K562 (cell line): ENCODE data around the gene NELFE. TPM values are rescaled to one million over a fixed set of nuclear protein-coding genes. Genes with fewer than 3 reads are reported as not detected.

Experiments
- BMI1 ChIP-seq: fragments of 150-350 bp; IDR thresholded peaks from 2 replicates; pipeline ENCODE4 v1.6.1; 2014; ENCODE audit warnings: low read length
- BRF1 ChIP-seq: IDR thresholded peaks from 3 replicates; pipeline ENCODE4 v1.6.1; 2011; ENCODE audit warnings: borderline replicate concordance, mild to moderate bottlenecking; ENCODE audit not compliant: insufficient read length; ENCODE audit errors: extremely low read depth
- DPF2 ChIP-seq: fragments of 450-650 bp; IDR thresholded peaks from 2 replicates; pipeline ENCODE4 v1.6.1; 2016
- EP300 ChIP-seq: IDR thresholded peaks from 2 replicates; pipeline ENCODE4 v1.6.1; 2012; ENCODE audit warnings: low read length, improper control_type of control experiment
- GTF2E2 ChIP-seq: fragments of 200-800 bp; sonication (Bioruptor generic); IDR thresholded peaks from 2 replicates; pipeline ENCODE4 v1.6.1; 2016; ENCODE audit warnings: missing genetic modification characterization, missing compliant biosample characterization
- KDM2B ChIP-seq: fragments of 250-450 bp; sonication (Bioruptor Pico); IDR thresholded peaks from 2 replicates; pipeline ENCODE4 v1.8.0; 2021; ENCODE audit warnings: mild to moderate bottlenecking, moderate library complexity
- MEF2D ChIP-seq: conservative IDR thresholded peaks from 2 replicates; pipeline ENCODE4 v1.6.1; 2016; ENCODE audit warnings: low read depth, missing genetic modification characterization, missing compliant biosample characterization
- MTA3 ChIP-seq: fragments of 450-650 bp; formaldehyde crosslinking; IDR thresholded peaks from 2 replicates; pipeline ENCODE4 v1.6.1; 2017; ENCODE audit warnings: mild to moderate bottlenecking, borderline replicate concordance
- MXI1 ChIP-seq: IDR thresholded peaks from 2 replicates; pipeline ENCODE4 v1.6.1; 2011; ENCODE audit warnings: low read depth, mild to moderate bottlenecking, improper control_type of control experiment, low read length
- PHTF2 ChIP-seq: fragments of 250-450 bp; sonication (Bioruptor Pico); IDR thresholded peaks from 2 replicates; pipeline ENCODE4 v1.5.0; 2021; ENCODE audit warnings: mild to moderate bottlenecking
- PML ChIP-seq: IDR thresholded peaks from 2 replicates; pipeline ENCODE4 v1.6.1; 2012; ENCODE audit warnings: low read length, inconsistent platforms
- RB1 ChIP-seq: fragments of 450-650 bp; IDR thresholded peaks from 2 replicates; pipeline ENCODE4 v1.6.1; 2017; ENCODE audit warnings: low read depth, mild to moderate bottlenecking
- TARDBP ChIP-seq: fragments of 450-650 bp; IDR thresholded peaks from 2 replicates; pipeline ENCODE4 v1.6.1; 2016
- TEAD2 ChIP-seq: fragments of 450-650 bp; IDR thresholded peaks from 2 replicates; pipeline ENCODE4 v1.6.1; 2016; ENCODE audit warnings: missing genetic modification characterization, control low read depth, missing compliant biosample characterization
- TFAM ChIP-seq: fragments of 250-450 bp; sonication (Bioruptor Pico); conservative IDR thresholded peaks from 2 replicates; pipeline ENCODE4 v1.5.0; 2021; ENCODE audit warnings: mild to moderate bottlenecking, moderate library complexity
- THRAP3 ChIP-seq: fragments of 450-650 bp; IDR thresholded peaks from 2 replicates; pipeline ENCODE4 v1.6.1; 2016; ENCODE audit warnings: mild to moderate bottlenecking, inconsistent platforms, borderline replicate concordance
- ZBTB2 ChIP-seq: fragments of 450-650 bp; IDR thresholded peaks from 2 replicates; pipeline ENCODE4 v1.6.1; 2016; ENCODE audit warnings: antibody characterized with exemption
- ZBTB7A ChIP-seq: IDR thresholded peaks from 2 replicates; pipeline ENCODE4 v1.6.1; 2011; ENCODE audit warnings: low read depth, mild to moderate bottlenecking, low read length, moderate library complexity, borderline replicate concordance; ENCODE audit not compliant: control insufficient read depth
- ZNF518B ChIP-seq: fragments of 250-450 bp; sonication (Bioruptor Pico); IDR thresholded peaks from 2 replicates; pipeline ENCODE4 v1.5.0; 2021; ENCODE audit warnings: mild to moderate bottlenecking, moderate library complexity
- polyA plus RNA-seq, 8 experiments: library from polyadenylated mRNA; depleted of rRNA in 4 of 8; stranded (reverse) in 5 of 8; unstranded in 3 of 8; fragments of >200 nt; fragmentation: Nextera tagmentation in 2 of 8; fragmentation: Illumina TruSeq in 1 of 8; extraction: Ambion mirVana in 2 of 8; extraction: Trizol in 1 of 8; gene quantifications; 2 replicates each; pipeline versions ENCODE4 v1.2.1 to v1.2.3, GENCODE V29; 2011 to 2014; ENCODE audit warnings: inconsistent platforms in 1 of 8, missing spikeins in 1 of 8
- total RNA-seq, 7 experiments: library from RNA; depleted of rRNA in 6 of 7; stranded (reverse); fragments of >200 nt in 6 of 7; fragmentation: Illumina TruSeq in 2 of 7; extraction: Trizol in 2 of 7; gene quantifications; 2 replicates each; pipeline versions ENCODE4 v1.2.1 to v1.2.3, GENCODE V29; 2011 to 2021; ENCODE audit warnings: low replicate concordance in 1 of 7
- TF ChIP-seq, protein P1 (sequence below): sonication (generic); formaldehyde crosslinking; IDR thresholded peaks from 2 replicates; pipeline ENCODE4 v1.8.0; 2022; ENCODE audit warnings: mild to moderate bottlenecking, missing genetic modification reagents
- TF ChIP-seq, protein P2 (sequence below): sonication (generic); formaldehyde crosslinking; IDR thresholded peaks from 2 replicates; pipeline ENCODE4 v1.9.0; 2022; ENCODE audit warnings: mild to moderate bottlenecking, missing genetic modification reagents
- TF ChIP-seq, protein P3 (sequence below): fragments of 250-450 bp; sonication (Bioruptor Pico); IDR thresholded peaks from 2 replicates; pipeline ENCODE4 v1.4.0; 2020; ENCODE audit warnings: mild to moderate bottlenecking, moderate library complexity

The NELFE gene
- total and polyA plus RNA-seq, 9 of the 15 experiments (the other 6 are each of a cell fraction or from before 2014, with no cell fraction given) = 15.2 to 157 (median 91.5) TPM

DNA sequence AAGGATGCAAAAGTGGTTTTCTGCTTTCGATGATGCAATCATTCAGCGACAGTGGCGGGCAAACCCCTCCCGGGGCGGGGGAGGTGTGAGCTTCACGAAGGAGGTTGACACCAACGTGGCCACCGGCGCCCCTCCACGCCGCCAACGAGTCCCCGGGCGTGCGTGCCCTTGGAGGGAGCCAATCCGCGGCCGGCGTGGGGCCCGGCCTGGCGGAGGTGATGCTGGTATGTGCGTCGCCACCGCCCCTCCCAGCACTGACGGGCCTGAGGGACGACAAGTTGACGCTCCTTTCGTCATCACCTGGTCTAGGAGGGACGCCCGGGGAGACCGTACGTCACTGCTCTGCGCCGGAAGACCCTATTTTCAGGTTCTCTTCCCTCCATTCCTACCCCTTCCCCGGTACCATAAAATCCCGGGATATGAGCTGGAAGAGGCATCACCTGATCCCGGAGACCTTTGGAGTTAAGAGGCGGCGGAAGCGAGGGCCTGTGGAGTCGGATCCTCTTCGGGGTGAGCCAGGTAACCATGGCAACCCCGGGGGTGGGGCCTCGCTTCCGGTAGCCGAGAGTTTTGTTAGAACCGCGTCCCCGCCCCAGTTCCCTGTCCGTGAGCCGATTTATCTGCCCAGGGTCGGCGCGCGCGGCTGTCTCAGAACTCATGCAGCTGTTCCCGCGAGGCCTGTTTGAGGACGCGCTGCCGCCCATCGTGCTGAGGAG, 13.4 kb upstream of the NELFE start, which contains the start of gene DXO (continued):
- TF ChIP-seq, protein P1, sequence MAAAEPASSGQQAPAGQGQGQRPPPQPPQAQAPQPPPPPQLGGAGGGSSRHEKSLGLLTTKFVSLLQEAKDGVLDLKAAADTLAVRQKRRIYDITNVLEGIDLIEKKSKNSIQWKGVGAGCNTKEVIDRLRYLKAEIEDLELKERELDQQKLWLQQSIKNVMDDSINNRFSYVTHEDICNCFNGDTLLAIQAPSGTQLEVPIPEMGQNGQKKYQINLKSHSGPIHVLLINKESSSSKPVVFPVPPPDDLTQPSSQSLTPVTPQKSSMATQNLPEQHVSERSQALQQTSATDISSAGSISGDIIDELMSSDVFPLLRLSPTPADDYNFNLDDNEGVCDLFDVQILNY = peak; percentile 94; the same call in 1 of the 2 replicates
- TF ChIP-seq ZBTB7A = peak; percentile 47; the same call in 1 of the 2 replicates
- TF ChIP-seq MEF2D (tag) = no peak; the same call in 1 of the 2 replicates
- TF ChIP-seq RB1 = peak; percentile 76; the same call in 1 of the 2 replicates
- no peak for TF ChIP-seq BRF1
- peak; percentile 70 for TF ChIP-seq MXI1
- TF ChIP-seq PHTF2 (CRISPR knock-in tag) = no peak
- peak; percentile 86; the same call in 1 of the 2 replicates for TF ChIP-seq TEAD2 (tag)
- no peak for TF ChIP-seq THRAP3
- TF ChIP-seq, protein P2, sequence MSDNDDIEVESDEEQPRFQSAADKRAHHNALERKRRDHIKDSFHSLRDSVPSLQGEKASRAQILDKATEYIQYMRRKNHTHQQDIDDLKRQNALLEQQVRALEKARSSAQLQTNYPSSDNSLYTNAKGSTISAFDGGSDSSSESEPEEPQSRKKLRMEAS (CRISPR knock-in tag) = peak; percentile 89
- TF ChIP-seq EP300 = peak; percentile 62
- peak; percentile 100 for TF ChIP-seq MTA3
- no peak for TF ChIP-seq KDM2B (CRISPR knock-in tag)
- peak; percentile 97 for TF ChIP-seq BMI1
- TF ChIP-seq, protein P3, sequence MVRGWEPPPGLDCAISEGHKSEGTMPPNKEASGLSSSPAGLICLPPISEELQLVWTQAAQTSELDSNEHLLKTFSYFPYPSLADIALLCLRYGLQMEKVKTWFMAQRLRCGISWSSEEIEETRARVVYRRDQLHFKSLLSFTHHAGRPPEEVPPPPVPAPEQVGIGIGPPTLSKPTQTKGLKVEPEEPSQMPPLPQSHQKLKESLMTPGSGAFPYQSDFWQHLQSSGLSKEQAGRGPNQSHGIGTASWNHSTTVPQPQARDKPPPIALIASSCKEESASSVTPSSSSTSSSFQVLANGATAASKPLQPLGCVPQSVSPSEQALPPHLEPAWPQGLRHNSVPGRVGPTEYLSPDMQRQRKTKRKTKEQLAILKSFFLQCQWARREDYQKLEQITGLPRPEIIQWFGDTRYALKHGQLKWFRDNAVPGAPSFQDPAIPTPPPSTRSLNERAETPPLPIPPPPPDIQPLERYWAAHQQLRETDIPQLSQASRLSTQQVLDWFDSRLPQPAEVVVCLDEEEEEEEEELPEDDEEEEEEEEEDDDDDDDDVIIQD (CRISPR knock-in tag) = no peak
- TF ChIP-seq DPF2 = no peak; the same call in 1 of the 2 replicates
- TF ChIP-seq ZNF518B (CRISPR knock-in tag) = no peak
- peak; percentile 89 for TF ChIP-seq ZBTB2
- no peak; the same call in 1 of the 2 replicates for TF ChIP-seq GTF2E2 (tag)
- peak; percentile 38 for TF ChIP-seq PML
- peak; percentile 100 for TF ChIP-seq TARDBP
- TF ChIP-seq TFAM (CRISPR knock-in tag) = no peak
